Measurements from ENCODE around the gene SMARCA2.

Gene SMARCA2

DNA sequence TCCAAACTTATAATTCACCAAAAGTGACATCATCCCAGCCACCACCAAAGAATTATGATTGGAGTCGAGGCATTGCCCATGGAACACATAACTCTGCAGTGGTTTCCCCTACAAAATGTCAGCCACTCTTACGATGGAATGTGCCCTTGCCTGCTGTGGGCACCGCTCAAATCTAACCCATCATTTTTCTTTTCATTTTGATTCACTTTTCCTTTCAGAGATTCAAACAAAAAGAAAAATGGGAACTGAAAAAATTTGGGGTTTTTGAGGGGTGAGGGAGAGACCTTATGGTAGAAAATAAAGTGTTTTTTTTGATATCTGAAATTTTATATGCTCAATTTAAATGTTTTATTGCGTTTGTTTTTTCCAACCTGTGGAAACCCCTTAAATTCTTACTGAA lies 28.1 kb downstream of the SMARCA2 start:
- no peak for DNase-seq

DNA sequence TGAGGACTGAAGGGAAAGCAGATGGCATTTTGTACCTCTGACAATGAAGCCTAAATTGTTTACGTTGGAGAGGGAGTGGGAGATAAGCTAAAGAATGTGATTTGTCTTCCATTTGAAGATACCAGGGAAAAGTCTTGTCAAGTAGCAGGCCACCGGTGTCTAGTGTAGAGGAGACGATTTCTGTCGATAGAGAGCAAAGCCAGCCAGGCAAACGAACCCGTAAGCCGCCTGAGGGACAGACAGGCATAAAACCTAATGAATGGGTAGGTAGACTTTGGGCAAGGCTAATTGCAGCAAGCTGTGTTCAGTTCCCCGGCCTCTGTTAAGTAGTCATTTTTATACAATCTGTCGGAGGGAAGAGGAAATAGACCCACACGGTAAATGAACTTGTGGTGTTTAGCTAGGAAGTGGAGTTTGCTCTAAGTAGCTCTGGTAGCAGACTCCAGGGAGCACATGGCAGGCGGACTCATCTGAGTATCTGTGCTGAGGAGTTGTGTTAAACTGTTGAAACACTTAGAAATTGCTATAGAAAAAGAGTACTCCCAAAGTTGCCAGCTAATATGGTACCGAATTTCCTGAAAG lies 28.8 kb downstream of the SMARCA2 start:
- DNase-seq = no peak

DNA sequence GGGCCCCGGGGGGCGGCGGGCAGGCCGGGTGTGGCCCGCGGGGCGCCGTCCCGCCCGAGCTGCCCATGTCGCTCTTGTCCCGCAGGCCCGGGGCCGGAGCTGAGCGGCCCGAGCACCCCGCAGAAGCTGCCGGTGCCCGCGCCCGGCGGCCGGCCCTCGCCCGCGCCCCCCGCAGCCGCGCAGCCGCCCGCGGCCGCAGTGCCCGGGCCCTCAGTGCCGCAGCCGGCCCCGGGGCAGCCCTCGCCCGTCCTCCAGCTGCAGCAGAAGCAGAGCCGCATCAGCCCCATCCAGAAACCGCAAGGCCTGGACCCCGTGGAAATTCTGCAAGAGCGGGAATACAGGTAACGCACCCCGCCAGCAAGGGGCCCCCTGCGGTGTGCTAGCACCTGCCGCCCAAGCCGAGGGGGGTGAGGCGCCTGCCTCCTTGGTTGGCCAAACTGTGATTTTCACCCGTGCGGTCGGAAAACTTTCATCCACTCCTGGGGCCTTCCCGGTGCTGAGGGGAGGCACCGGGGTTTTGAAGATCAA lies 32.1 kb downstream of the SMARCA2 start:
- no peak for DNase-seq

- DNase-seq = no peak
Observed at GRCh38 chr9:2047916-2048315, 32.8 kb downstream of the SMARCA2 start.

DNA sequence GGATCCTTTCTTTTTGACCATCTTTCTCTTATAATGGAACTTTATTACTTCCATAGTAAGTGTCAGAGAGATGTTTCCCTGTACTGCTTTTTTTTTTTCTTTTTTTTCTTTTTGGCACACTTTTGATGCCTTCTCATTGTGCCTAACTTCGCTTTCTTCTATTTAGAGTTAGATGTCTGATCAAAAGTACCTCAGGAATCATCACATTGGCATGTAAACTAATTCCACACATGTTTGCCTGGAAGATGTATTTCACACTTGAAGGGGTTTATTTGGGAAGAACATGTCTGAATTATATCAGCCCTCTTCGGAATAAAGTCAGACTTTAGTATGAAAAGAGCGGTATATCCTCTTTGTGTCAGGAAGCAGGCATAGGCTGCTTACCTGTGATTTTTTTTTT lies 35.1 kb downstream of the SMARCA2 start:
- peak; percentile 44 for DNase-seq

DNA sequence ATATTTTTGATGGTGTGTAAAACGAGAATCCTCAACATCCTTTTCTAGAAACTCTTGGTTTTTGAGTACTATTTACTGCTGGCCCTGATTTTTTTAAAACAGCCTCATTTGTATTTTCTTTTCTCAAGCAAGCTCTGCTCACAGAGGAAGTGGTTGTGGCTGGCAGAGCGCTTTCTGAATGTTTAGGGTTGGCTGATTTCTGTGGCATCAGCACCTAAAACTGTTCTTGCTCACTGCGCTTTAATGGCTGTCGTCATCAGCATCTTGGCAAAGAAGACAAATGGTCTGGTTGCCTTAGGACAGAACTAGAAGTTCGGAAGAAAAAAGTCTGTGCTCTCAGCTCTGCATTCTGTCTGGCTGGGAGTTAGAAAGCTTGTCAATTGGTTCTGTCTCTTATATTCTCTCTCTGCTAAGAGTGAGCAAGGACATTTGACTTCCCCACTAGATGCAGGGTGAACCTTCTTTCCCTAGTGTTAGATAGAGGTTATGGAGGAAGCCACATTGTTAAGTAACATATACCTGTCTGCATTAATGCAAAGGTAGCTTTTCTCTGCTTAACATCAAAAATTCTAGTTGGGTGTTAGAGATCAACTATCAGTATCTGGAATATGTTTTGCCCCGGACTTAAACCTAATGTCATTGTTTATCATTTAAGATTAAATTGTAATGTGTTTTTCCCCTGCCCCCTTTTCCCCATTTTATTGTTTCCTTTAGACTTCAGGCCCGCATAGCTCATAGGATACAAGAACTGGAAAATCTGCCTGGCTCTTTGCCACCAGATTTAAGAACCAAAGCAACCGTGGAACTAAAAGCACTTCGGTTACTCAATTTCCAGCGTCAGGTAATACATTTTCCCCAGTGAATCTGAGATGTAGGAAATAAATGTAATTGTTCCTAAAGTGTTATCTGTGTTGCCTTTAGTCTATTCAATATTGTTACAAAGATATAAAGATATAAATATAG lies 39.0 kb downstream of the SMARCA2 start:
- peak; percentile 33 for DNase-seq

GRCh38 chr9:2055203-2055658 lies 40.1 kb downstream of the SMARCA2 start:
- peak; percentile 42 for DNase-seq

GRCh38 chr9:2059274-2059929 lies 44.3 kb downstream of the SMARCA2 start:
- DNase-seq = no peak

- no peak for DNase-seq
Observed at GRCh38 chr9:2060424-2060823, 45.3 kb downstream of the SMARCA2 start.

GRCh38 chr9:2065704-2066103 lies 50.6 kb downstream of the SMARCA2 start:
- DNase-seq = no peak

- DNase-seq = peak; percentile 67
Observed at GRCh38 chr9:2066312-2067273, 51.4 kb downstream of the SMARCA2 start.

- no peak for DNase-seq
Observed at GRCh38 chr9:2072752-2073405, 57.7 kb downstream of the SMARCA2 start.

DNA sequence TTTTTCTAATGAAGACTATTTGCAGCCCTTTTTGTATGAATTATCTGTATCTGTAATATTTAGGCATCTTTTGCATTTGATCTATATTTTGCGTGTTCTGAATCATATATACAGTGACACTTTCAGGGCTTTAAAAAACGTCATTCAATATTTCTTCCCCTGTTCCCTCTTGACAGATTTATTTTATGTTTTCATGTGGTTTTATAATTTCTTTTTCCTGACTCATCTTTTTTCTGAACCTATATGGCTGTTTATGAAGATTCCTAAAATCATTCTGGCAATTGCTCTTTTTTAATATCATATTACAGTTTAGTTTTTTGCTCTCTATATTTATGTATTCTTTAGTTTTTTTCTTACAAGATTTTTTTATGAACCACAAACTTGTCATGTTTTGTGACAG lies 67.6 kb downstream of the SMARCA2 start:
- DNase-seq = peak; percentile 37

DNA sequence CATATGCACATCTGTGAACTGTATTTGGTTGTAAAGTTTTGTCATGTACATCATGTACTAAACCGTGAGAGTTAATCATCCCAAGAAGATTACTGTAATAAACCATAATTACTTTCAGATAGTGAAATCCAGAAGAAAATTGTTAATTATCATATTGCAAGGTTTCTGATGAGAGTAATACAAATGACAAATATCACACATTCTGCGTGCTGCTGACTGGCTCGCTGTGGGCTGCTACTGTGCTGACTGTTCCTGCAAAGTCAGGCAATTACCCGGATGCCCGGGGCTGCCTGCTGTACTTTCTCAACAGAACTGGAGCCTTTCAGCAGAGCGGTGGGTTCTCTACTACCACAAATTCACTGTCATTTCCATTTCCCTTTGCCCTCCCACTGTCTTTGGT lies 68.3 kb downstream of the SMARCA2 start:
- no peak for DNase-seq

- peak; percentile 78 for DNase-seq
Observed at GRCh38 chr9:2085716-2086115, 70.6 kb downstream of the SMARCA2 start.

DNA sequence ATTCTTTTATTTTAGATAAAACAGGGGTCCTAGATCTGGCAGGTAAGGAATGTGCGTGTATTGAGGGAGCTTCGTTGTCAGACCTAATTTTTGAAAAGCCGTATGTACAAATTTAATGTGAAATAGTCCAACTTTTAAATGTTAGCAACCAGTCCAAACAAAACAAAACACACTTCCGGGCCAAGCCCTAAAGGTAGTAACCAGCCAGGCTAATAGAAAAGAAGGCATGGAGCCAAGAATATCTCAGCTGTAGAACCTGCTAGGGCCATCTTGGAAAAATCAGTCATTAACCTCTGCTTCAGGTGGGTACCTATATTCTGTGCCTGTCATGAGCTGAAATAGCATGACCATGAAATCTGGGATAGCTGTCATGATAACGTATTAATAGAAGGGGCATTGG lies 71.0 kb downstream of the SMARCA2 start:
- DNase-seq = no peak

DNA sequence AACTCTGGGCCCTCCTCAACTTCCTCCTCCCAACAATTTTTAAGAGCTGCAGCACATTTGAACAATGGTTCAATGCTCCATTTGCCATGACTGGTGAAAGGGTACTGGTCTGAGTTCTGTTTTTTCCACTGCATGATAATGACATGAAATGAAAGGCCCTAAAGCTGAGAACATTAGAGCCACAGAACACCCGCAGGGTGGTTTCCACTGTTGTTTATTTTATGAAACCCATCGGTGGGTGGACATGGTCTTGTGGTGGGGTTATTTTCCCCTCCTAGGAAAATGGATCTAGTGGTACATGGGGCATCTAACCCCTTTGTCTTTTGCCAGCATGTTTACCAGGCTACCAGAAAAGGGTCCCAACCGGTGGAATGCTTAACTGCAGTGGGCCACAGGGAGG lies 71.8 kb downstream of the SMARCA2 start:
- no peak for DNase-seq

GRCh38 chr9:2087500-2088313 lies 72.6 kb downstream of the SMARCA2 start:
- peak; percentile 63 for DNase-seq

DNA sequence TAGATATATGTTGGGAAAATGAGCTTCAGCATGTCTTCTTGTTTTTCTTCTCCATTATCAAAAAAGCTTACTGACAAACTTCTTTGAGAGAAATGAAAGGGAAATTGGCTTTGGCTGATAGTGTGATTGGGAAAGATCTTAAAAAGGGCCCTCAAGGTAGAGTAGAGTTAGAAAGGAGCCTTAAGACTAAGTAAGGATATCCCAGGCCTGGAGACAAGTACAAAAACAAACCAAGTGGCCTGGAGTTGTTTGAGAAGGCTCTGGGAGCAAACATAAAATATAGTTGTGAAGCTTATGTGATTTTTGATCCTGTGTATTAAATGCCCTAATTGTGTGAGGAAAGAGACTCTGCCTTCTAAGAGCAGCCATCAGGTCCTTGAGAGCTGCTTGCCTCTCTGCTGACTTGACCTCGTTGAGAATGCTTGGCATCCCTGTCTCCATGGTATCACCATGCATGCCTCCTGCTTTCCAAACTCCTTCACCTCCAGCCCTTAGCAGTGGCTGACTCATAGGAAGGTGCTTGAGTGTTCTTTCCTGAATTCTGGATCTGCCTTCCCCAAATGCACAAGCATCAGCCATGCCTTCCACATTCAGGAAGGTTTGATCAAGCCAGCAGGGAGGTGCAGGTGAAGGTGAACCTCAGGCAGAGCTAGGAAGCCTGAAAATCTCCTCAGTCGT lies 78.9 kb downstream of the SMARCA2 start:
- peak; percentile 49 for DNase-seq
